Heart left ventricle (tissue), 13 donors: ENCODE measurements around the gene TOM1.

ENCODE experiments used
- POLR2A ChIP-seq, 2 donors: fragments of 450-650 bp; IDR thresholded peaks; one replicate each; pipeline ENCODE4 v1.6.1; 2017; ENCODE audit warnings: antibody characterized with exemption in 2 of 2, mild to moderate bottlenecking in 2 of 2, moderate library complexity in 2 of 2
- TF ChIP-seq, protein P1 (sequence below), 12 donors: fragments of 200-600 bp; sonication (generic) in 4 of 12; IDR thresholded peaks; one replicate each; pipeline versions ENCODE4 v1.5.0 to v1.8.0; 2018 to 2022; ENCODE audit warnings: antibody characterized with exemption in 12 of 12, mild to moderate bottlenecking in 5 of 12
- donor health status: ischemic (EF 13 %, LVEDD 7.1; RV severe dilation, severe dysfunction).
- donor health status: DM: no; HTN: yes; CAD: no.
- donor health status: DM: no; HTN: no; CAD: no.
- donor health status: ischemic (EF 25% LVEDD 6.9; RV normal size, moderate dysfunction).
- donor health status: ischemic (EF 25% LVEDD 5.7; RV mildly dilated, moderate dysfunction).
- donor health status: ischemic (EF 35%, LVEDD 5.7; RV mildly dilated, moderate dysfunction).
- donor health status: nonischemic (EF 11% LVEDD 7.7; RV severe dilation, severe dysfunction).
- donor health status: DM: yes; HTN: yes; CAD: no.
- donor health status: PGD.
- donor health status: ischemic (EF 29% LVEDD 5.4; RV normal size, mild dysfunction).
- donor health status: nonischemic (EF 23%, LVEDD 6.1; RV moderate dilation, normal function).

DNA sequence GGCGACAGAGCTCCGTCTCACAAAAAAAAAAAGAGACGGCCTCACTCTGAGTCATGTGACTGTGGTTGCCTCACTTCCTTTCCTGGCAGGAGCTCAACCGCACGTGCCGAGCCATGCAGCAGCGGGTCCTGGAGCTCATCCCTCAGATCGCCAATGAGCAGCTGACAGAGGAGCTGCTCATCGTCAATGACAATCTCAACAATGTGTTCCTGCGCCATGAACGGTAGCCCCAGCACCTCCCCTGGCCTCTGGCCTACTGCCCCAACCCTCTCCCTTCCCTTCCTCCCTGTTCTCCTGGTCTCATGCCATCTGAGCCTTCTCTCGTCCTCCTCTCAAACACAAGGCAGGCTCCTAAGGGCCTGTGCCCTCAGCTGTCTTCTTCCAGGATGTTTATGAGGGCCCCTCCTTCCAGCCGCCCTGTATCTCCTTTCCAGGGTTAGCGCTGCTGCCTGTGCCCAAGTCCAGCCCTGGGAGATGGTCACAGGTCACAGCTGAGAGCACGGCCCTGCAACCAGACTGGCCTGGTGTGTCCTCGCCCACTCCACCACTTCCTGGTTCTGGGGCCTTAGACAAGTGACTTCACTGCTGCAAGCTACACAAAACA lies 30.7 kb downstream of the TOM1 start:
- TF ChIP-seq, protein P1, sequence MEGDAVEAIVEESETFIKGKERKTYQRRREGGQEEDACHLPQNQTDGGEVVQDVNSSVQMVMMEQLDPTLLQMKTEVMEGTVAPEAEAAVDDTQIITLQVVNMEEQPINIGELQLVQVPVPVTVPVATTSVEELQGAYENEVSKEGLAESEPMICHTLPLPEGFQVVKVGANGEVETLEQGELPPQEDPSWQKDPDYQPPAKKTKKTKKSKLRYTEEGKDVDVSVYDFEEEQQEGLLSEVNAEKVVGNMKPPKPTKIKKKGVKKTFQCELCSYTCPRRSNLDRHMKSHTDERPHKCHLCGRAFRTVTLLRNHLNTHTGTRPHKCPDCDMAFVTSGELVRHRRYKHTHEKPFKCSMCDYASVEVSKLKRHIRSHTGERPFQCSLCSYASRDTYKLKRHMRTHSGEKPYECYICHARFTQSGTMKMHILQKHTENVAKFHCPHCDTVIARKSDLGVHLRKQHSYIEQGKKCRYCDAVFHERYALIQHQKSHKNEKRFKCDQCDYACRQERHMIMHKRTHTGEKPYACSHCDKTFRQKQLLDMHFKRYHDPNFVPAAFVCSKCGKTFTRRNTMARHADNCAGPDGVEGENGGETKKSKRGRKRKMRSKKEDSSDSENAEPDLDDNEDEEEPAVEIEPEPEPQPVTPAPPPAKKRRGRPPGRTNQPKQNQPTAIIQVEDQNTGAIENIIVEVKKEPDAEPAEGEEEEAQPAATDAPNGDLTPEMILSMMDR (IDR thresholded peaks at IDR 0.05): no peak
- no peak for TF ChIP-seq POLR2A (IDR thresholded peaks at IDR 0.05)
